Kidney epithelial cell (primary cell): Measurements from ENCODE around the gene MCCC1. TPM values are rescaled to one million over a fixed set of nuclear protein-coding genes. Genes with fewer than 3 reads are reported as not detected.
"Not testable (repeated sequence)": the region's sequence is repeated elsewhere in the genome, so short reads cannot be mapped to it uniquely, and the experiment has no call there.

Experiments
- DNase-seq: peaks from one replicate; pipeline ENCODE4 v3.0.0-alpha.2; 2010; ENCODE audit warnings: low read depth
- H3K27me3 ChIP-seq: 2 replicates; pipeline ENCODE4 v1.6.0; 2011; ENCODE audit warnings: low read length; ENCODE audit not compliant: control insufficient read depth, insufficient read depth
- H3K36me3 ChIP-seq: 2 replicates; pipeline ENCODE4 v1.5.1; 2011; ENCODE audit warnings: low read length; ENCODE audit not compliant: control insufficient read depth, insufficient read depth
- H3K4me3 ChIP-seq: 2 replicates; pipeline ENCODE4 v1.5.1; 2011; ENCODE audit warnings: low read depth, mild to moderate bottlenecking, control low read depth, low read length
- total RNA-seq: library from RNA; depleted of rRNA; stranded (reverse); fragments of >200 nt; gene quantifications from 2 replicates; pipeline ENCODE4 v1.2.3, GENCODE V29; 2015
- TF ChIP-seq, protein P1 (sequence below): IDR thresholded peaks from 2 replicates; pipeline ENCODE4 v1.5.1; 2011; ENCODE audit warnings: mild to moderate bottlenecking, moderate library complexity, low read length, control low read depth, inconsistent platforms; ENCODE audit not compliant: insufficient read depth, poor library complexity, severe bottlenecking

MCCC1 gene
- total RNA-seq, 1 donor from 2014 or later: 15.9 TPM

DNA sequence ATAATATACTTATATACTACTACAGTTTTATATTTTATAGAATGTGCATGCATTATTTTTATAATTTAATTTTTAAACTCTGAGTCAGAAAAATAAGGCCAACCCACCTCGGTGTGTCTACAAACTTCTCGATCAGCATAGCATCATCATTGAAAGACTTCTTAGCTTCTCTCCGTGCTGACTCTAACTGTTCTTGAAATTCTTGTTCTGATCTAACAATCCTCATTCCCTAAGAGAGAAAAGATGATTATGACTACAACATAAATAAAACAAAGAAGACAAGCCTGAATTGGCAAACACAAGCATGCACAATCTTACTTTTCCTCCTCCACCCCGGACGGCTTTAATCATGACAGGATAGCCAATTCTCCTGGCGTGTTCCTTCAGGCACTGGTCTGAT, 28.4 kb downstream of the MCCC1 start:
- no peaks in the 10 kb centered on the region for H3K36me3 ChIP-seq

DNA sequence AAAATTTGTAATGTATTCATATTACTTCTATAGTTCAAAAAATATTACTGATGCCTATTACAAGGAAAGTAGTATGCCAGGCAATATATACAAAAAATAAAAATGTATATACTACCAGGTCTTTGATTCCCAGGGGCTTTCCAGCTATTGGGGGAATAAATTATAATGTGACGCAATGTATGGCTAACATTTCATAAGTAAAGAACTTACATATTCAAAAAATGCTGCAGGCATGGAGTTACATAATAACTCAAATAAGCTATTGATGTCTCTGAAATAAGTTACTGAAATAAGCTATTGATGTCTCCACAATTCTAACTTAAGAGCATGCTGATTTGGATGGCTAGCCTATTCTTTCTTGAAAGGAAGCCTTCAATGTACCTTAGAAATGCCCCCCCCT, 30.2 kb downstream of the MCCC1 start:
- no peak for DNase-seq

More for the DNA sequence above, 28.4 kb downstream of the MCCC1 start:
- Histone ChIP-seq H3K27me3 (no peaks in the 10 kb centered on the region), H3K4me3 (no peak overlapping the region)
- TF ChIP-seq, protein P1, sequence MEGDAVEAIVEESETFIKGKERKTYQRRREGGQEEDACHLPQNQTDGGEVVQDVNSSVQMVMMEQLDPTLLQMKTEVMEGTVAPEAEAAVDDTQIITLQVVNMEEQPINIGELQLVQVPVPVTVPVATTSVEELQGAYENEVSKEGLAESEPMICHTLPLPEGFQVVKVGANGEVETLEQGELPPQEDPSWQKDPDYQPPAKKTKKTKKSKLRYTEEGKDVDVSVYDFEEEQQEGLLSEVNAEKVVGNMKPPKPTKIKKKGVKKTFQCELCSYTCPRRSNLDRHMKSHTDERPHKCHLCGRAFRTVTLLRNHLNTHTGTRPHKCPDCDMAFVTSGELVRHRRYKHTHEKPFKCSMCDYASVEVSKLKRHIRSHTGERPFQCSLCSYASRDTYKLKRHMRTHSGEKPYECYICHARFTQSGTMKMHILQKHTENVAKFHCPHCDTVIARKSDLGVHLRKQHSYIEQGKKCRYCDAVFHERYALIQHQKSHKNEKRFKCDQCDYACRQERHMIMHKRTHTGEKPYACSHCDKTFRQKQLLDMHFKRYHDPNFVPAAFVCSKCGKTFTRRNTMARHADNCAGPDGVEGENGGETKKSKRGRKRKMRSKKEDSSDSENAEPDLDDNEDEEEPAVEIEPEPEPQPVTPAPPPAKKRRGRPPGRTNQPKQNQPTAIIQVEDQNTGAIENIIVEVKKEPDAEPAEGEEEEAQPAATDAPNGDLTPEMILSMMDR: no peak
- DNase-seq: no peak

DNA sequence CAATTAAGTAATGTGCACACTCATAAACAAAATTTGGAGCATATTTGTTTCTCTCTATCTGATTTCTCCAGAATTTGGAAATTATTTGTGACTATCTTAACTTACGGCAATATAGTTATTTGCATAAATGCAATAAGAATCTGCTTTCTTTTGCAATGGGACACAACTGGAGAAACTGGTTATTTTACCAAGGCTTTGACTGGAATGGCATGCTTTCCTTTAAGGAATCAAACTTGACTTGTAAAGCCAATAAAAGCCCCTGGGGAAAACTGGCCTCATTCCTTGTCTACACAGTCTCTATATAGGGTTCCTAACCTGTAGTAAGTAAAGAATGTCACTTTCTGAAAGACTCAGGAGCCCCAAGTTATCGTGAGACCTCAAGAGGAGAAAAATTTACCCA, 32.4 kb downstream of the MCCC1 start:
- H3K36me3 ChIP-seq, H3K27me3 ChIP-seq, H3K4me3 ChIP-seq, DNase-seq: not testable (repeated sequence)

More for the DNA sequence above, 30.2 kb downstream of the MCCC1 start:
- H3K4me3 ChIP-seq: no peak overlapping the region
- TF ChIP-seq, protein P1: no peak
- no peaks in the 10 kb centered on the region for H3K27me3 ChIP-seq
- H3K36me3 ChIP-seq: no peaks in the 10 kb centered on the region

GRCh38 chr3:183064475-183064874, 34.8 kb downstream of the MCCC1 start:
- TF ChIP-seq, protein P1: no peak
- Histone ChIP-seq H3K27me3 (no peaks in the 10 kb centered on the region), H3K4me3 (no peak overlapping the region), H3K36me3 (no peaks in the 10 kb centered on the region)
- no peak for DNase-seq

- H3K4me3 ChIP-seq: no peak overlapping the region
- no peak for DNase-seq
- no peaks in the 10 kb centered on the region for H3K36me3 ChIP-seq
- TF ChIP-seq, protein P1: no peak
- H3K27me3 ChIP-seq: no peaks in the 10 kb centered on the region
Observed at GRCh38 chr3:183061391-183062172, 37.7 kb downstream of the MCCC1 start.

GRCh38 chr3:183058351-183058750, 40.9 kb downstream of the MCCC1 start:
- TF ChIP-seq, protein P1: no peak
- no peak for DNase-seq
- Histone ChIP-seq H3K36me3 (no peaks in the 10 kb centered on the region), H3K4me3 (no peak overlapping the region), H3K27me3 (no peaks in the 10 kb centered on the region)
